Measurements from ENCODE around the gene ACP3.
"Not testable (repeated sequence)": the region's sequence is repeated elsewhere in the genome, so short reads cannot be mapped to it uniquely, and the experiment has no call there.

The ACP3 gene

DNA sequence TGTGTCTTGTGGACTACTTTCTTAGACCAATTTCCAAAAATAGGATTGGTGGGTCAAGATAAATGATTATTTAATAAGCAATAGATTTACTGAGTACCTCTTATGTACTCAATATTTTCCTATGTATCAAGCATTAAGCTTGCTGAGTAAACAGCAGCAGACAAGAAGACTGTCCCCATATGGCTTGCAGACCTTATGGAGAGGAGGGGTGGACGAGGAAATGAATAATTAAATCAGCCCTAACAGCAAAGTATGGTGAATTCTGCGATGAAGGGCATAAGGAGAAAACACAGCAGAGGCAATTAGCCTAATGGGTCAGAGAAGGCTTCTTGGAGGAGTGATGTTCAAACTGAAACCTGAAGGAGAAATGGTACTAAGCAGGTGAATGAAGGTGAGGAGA, 45.1 kb downstream of the ACP3 start:
- no peak for DNase-seq (ENCODE audit: low read depth)

DNA sequence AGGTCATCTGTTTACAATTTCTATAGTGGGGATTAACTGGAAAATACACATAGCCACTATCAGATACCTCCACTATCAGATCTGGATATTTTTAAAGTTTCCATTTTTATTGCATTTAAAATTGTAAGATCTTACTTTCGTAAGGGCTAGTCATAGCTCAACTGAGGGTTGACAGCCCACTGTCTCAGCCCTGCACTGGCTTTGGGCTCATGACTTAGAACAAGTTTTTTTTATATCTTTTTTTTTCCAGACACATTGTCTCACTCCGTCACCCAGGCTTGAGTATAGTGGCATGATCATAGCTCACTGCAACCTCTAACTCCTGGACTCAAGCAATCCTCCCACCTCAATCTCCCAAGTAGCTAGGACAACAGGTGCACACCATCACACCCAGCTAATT, 51.3 kb downstream of the ACP3 start:
- no peak for DNase-seq (ENCODE audit: low read depth)

DNA sequence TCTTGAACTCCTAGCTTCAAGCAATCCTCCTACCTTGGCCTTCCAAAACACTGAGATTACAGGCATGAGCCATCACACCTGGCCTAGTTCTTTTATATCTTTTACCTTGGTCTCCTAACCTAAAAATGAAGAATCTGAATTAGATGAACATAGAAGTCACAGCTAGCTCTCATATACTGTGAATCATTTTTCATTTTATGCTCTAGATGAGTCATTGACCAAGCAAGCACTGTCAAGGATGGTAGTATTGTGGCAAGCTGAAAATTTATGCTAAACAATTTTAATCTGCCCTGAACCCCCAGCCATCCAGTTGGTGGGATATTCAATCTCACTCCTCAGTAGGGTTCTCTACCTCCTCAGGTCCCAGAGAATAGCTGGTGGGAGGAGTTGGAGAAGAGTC, 51.8 kb downstream of the ACP3 start:
- DNase-seq (ENCODE audit: low read depth): no peak

DNA sequence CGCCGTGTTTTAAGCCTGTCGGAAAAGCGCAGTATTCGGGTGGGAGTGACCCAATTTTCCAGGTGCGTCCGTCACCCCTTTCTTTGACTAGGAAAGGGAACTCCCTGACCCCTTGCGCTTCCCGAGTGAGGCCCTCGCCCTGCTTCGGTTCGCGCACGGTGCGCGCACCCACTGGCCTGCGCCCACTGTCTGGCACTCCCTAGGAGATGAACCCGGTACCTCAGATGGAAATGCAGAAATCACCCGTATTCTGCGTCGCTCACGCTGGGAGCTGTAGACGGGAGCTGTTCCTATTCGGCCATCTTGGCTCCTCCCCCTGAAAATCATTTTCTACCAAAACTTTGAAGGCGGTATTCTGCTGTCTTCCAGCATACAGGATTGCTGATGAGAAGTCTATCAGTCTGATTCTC, 59.7 kb downstream of the ACP3 start:
- DNase-seq (ENCODE audit: low read depth): not testable (repeated sequence)

DNA sequence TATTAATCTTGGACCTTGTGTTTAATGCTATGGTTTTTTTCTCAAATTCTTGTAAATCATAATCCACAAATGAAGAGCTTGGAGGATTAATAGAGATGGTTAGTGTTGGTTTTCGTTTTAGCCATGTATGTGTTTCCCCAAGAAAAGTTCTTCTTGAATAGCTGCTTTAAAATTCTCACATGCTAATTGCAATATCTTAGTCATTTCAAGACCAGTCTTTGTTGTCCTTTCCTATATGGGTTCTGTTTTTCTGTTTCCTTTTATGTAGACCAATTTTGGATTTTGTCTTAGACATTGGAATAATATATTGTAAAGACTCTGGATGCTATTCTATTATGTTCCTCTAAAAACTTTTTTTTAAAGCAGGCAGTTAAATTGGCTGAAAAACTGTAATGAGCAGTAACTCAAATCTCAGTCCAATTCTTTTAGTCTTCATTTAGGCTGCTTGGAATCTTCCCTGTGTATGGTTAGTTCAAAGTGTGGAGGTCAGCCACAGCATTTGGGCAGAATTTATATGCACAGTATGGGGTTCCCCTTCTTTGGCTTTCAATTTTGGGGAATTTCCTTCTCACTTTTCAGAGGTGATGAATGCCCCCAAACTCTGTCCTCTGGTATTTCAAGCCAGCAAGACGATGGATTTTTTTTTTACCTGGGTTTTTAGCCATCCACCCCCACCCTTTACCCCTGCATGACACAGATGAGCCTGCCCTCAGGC, 61.0 kb downstream of the ACP3 start:
- DNase-seq (ENCODE audit: low read depth): no peak

DNA sequence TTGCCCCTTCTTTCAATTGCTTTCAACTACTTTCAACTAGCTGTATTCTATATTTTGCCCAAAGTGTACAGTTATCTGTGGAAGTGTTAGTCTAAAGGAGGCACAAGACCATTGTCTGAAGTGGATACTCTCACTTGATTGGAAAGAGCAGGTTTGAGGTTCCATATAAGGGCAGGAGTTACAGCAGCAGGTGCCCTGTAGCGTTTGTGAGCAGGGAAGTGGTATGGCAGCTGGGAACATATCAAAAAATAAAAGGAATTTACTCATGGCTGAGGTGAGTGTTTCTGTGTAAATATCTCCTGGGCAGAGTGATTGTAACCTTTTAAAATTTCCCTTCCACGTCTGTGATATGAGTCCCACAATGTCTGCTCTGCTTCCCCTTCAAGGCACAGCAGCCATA, 61.6 kb downstream of the ACP3 start:
- no peak for DNase-seq (ENCODE audit: low read depth)

DNA sequence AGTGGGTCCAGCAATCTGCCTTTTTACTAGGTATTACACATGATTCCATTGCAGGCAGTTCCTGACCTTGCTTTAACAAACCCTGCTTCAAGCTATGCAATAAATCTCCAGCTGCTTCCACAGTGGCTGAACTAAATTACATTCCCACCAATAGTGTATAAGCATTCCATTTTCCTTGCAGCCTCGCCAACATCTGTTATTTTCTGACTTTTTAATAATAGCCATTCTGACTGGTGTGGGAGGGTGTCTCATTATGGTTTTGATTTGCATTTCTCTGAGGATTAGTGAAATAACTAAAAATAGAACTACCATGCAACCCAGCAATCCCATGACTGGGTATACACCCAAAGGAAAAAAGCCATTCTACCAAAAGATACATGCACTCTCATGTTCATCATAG, 63.7 kb downstream of the ACP3 start:
- no peak for DNase-seq (ENCODE audit: low read depth)

DNA sequence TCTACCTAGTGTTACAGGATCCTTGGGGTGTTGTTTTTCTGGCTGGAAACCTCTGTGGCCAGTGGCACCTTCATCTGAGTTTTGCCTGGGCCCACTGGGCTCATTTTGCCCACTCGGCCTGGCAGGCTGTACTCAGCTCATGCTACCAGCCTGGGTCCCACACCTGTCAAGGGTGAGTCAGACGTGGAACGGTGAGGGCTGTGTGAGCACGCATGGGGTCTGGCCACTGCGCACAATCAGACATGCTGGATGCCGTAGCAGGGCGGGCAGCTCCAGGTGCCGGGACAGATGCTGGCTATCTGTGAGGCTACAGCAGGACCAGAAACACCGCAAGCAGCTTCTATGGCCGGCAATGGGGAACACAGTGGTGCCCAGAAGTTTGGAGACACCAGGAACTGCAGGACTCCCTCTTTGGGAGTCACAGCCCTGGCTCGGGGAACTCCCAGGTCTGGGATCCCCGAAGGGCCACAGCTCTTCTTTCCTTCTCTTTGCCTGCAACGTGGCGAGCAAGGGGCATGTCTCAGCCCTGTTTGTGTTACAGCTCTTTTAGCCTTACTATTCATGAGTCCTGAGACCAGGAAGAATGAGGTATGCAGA, 64.2 kb downstream of the ACP3 start:
- DNase-seq (ENCODE audit: low read depth): no peak

DNA sequence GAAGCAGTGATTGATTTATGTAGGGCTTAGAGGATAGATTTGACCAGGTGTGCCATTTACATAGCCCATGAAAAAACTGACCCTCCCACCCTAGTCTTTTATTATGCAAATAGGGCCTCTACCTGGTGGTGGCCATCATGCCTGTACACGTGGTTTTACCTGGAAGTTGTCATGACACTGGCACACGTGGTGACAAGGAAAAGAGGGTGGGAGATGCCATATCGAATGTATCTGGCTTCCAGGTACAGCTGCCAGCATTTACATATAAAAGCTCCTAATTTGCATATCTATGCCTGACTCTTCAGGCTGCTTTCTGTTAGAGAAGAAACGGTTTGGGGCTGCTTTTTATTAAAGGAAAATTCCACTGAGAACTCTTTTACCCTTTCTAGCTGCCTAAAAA, 65.1 kb downstream of the ACP3 start:
- no peak for DNase-seq (ENCODE audit: low read depth)

DNA sequence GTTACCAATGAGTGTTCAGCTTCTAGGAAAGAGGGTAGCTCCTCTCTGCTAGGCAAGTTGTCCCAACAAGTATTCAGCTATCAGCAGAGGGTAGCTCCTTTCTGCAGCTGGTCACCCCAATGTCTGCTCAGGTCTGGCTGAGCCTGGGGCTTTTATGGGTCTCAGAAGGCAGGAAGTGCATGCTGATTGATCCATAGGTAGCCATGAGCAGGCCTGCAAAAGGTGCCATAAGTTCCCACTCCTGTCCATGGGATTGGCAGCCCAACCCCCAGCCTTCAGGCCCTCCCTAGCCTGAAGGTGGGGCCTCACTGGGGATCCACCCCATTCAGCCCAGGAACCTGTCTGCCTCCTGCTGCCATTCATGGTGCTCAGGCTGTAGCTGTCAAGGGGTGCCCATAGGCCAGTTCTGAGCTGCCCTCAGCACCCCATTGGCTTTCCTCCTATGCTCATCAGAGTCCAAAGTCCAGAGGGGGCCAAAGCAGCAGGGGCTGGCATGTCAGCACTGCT, 65.5 kb downstream of the ACP3 start:
- DNase-seq (ENCODE audit: low read depth): no peak

DNA sequence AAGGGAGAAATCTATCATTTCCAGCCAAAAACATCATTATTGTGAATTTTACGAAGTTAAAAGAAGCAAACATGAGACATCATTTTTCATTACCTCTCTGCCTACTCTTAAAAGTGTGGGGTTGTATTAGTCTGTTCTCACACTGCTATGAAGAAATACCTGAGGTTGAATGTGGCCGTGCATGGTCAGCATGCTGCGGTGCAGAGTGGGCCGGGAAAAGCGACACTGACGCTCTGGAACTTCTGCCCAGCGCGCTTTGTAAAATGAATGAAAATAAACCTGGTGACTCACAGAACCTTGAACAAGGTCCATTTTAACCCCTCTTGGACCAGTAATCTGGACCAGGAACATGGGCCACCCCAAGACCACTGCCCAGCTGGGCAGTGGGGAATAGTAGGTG, 69.1 kb downstream of the ACP3 start:
- DNase-seq (ENCODE audit: low read depth): no peak

DNA sequence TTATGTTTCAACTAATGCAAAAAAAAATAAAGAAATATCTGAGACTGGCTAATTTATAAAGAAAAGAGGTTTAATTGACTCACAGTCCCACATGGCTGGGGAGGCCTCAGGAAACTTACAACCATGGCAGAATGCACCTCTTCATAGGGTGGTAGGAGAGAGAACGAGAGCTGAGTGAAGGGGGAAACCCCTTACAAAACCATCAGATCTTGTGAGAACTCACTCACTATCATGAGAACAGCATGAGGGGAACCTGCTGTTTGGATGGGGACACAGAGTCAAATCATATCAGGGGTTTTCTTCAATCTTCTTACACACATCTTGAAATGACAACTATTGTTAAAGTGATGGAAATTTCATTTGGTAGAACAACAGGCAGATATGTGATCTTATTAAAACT, 75.5 kb downstream of the ACP3 start:
- DNase-seq (ENCODE audit: low read depth): not testable (repeated sequence)

DNA sequence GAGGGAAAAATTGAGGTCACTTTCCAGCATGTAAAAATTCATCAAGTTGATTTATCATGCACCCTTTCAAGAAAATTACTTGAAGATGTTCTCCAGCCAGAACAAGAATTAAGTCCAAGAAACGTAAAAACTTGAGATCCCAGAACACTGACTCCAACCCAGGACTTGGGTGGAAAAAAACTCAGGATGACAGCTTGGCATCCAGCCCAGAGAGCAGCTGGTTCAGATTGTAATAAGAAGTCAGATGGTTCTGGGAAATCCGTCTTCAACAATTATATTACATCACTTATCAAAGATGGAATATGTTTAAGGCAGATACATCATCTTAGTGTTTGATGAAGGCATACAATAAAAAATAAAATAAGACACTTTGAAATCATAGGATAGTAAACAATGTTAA, 77.1 kb downstream of the ACP3 start:
- no peak for DNase-seq (ENCODE audit: low read depth)

DNA sequence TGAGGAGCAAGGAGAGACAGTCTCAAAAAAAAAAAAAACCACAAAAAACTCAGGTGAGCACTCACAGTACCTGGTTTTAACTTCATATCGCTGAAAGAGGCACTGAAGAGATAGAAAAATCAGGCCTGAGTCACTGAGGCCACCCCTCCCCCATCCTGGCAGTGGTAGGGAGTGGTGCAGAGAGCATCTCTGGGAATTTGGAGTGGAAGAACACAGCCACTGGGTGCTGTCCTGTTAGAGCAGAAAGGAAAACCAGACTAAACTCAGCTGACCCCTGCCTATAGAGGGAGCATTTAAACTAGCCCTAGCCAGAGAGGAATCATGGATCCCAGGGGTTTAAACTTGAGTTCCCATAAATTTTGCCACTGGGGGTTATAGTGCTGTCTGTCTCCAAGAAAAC, 77.9 kb downstream of the ACP3 start:
- DNase-seq (ENCODE audit: low read depth): no peak

DNA sequence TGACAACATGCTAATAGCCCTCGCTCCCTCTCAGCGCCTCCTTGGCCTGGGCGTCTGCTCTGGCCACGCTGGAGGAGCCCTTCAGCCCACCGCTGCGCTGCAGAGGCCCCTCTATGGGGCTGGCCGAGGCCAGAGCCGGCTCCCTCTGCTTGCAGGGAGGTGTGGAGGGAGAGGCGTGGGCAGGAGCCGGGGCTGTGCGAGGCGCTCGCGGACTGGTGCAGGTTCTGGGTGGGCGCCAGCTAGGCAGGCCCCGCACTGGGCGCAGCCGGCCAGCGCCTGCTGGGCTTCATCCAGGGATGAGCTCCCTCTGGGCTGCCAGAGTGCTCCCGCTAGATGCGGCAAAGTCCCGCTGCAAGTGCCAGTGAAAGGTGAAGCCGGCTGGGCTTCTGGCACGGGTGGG, 79.0 kb downstream of the ACP3 start:
- no peak for DNase-seq (ENCODE audit: low read depth)

DNA sequence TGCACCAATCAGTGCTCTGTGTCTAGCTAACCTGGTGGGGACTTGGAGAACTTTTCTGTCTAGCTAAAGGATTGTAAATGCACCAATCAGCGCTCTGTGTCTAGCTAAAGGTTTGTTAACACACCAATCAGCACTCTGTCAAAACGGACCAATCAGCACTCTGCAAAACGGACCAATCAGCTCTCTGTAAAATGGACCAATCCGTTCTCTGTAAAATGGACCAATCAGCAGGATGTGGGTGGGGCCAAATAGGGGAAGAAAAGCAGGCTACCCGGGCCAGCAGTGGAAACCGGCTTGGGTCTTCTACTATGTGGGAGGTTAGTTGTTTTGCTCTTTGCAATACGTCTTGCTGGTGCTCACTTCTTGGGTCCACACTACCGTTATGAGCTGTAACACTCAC, 79.6 kb downstream of the ACP3 start:
- not testable (repeated sequence) for DNase-seq (ENCODE audit: low read depth)

DNA sequence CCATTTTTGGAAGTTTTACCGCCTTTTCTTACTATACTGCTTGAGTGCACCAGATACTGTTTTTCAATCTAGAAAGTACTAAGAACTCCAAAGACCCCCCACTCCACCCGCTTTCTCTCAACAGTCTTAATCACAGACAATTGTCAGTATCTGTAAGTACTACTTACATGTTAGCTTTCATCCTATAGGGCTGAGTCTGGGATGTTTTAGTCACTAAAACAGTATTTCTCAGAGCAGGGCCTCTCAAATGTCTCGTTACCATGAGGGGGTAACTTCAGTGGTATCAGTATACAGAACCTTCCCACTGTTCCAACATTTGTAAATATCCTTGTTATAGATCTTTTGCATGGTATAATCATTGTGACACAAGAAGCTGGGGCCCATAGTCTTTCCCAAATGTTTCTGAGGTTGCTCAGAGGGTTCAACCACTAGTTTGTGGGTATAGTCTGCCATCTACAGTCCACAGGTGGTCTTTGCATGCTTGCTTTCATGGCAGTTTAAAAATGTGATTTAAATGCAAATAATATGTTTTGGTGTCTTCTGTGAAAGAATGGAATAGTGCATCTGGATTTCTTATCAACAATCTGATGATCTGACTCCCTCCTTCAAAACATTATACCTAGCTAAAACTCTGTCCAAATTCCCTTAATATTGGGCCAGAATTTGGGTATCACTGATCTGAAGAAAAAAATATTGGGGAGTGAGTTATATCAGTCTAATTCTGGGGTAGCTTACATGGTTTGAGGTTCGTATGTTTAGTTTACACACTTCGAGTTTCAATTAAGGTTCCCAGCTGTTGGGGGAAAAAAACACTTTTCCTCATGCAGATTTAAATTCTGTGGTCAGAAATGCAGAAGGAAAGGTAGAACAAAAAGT, 82.1 kb downstream of the ACP3 start:
- no peak for DNase-seq (ENCODE audit: low read depth)

DNA sequence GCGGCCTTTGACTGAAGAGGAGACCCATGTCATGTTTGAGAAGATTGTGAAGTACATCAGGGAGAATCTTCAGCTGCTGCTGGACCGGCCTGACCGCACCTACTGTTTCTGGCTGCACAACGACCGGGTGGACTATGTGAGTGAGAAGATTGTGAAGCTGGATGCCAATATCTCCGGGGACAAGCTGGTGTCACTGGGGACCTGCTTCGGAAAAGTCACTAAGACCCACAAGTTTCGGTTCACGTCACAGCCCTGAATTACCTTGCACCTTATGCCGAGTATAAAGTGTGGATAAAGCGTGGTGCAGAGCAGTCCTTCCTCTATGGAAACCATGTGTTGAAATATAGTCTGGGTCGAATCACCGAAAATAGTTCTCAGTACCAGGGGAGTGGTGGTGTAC, 84.0 kb downstream of the ACP3 start:
- no peak for DNase-seq (ENCODE audit: low read depth)

DNA sequence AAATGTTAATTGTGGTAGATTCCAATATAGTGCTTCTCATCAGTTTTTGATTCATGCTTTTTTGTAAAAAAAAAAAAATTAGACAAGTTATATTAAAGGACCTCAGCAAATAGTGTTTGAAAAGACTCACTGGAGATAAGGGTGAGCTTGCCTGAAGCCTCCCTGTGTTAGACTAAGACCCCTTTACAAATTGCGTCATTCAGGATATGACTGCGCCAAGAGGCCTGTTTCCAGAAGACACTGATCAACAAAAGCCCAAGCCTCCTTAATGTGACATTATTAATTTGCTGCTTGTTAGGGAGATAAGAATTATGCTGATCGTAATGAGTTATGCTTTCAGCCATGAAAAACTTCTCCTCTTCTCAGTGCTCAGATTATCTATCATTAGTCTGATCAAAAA, 87.1 kb downstream of the ACP3 start:
- DNase-seq (ENCODE audit: low read depth): no peak

DNA sequence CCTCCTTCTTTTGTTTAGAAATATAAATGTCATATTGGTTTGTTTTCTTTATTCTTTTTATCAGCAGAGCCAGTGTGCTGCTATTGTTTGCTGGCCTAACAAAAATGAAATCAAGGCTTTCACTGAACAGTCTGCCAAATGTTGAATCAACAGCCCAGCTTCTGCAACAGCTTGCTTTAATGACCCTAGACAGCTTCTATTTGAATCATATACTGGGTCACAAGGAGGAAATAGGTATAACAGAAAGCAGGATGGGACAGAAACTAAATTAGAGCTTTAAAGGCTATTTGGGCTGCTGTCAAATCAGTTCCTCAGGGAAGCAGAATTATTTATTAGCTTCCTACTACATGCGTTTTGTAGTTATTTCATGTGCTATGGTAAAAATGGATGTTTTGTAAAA, 88.0 kb downstream of the ACP3 start:
- no peak for DNase-seq (ENCODE audit: low read depth)

DNA sequence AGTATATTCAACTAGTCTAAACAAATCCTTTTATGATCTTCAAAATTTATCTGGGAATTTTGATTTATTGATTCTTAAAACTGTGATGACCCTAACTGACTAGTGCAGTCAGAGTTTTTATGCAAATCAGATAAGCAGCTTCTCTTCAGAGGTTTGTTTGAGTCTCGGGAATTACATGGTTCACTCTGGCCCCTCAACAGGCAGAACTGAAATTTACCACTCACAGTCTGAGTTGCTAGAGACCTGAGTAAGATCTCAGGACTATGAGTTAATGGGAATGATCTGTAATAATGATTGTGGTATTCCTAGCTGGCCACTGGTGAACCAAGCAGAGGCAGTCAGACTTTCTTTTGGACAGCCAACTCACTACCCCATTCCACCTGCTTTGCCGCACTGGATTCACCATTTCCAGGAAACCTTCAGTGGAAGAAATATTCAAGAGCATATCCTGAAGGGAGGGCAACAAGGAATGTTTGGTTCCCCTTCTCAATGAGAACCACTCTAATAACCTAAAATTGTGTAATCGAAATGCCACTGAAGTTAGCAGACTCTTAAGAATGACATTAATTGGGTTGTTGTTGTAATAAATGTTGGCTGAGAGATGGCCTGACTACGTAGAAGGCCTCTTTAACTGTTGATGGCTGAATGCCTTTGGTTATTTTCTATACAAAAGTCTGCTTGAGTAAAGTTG, 88.5 kb downstream of the ACP3 start:
- DNase-seq (ENCODE audit: low read depth): no peak

DNA sequence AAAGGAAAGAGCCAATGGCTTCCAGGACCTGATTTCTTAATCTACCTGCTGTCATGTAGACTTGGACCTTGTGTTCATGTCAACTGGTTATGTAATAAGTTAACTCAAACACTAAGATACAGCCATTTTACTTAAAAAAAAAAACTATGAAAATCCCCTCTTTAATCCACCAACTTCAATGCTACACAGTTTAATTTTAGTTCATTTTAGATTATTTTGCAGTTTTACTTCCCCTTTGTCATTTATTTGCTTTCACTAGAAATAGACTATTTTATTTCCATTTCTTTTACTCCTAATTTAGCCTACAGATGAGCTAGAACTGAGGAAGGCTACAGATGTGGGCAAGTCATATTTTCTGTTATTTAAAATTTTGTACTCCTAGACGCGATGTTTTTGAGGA, 89.4 kb downstream of the ACP3 start:
- DNase-seq (ENCODE audit: low read depth): no peak
